Fibroblast of lung (primary cell): ENCODE data around the gene SSR2.
"Not testable (repeated sequence)": the region's sequence is repeated elsewhere in the genome, so short reads cannot be mapped to it uniquely, and the experiment has no call there.

Source experiments
- EZH2 ChIP-seq: IDR thresholded peaks from 2 replicates; pipeline ENCODE4 v1.5.1; 2012; ENCODE audit warnings: low read length, control low read depth, mild to moderate bottlenecking; ENCODE audit errors: missing control alignments
- TF ChIP-seq, protein P1 (sequence below), 2 donors: IDR thresholded peaks in 1 of 2; conservative IDR thresholded peaks in 1 of 2; 1 replicate in 1 of 2; 2 replicates in 1 of 2; pipeline ENCODE4 v1.5.1; 2011 to 2012; ENCODE audit warnings: low read length in 2 of 2, control low read depth in 1 of 2, inconsistent platforms in 1 of 2, low read depth in 1 of 2, mild to moderate bottlenecking in 1 of 2

GRCh38 chr1:156034991-156035390, 14.2 kb upstream of the SSR2 start:
- TF ChIP-seq, protein P1, sequence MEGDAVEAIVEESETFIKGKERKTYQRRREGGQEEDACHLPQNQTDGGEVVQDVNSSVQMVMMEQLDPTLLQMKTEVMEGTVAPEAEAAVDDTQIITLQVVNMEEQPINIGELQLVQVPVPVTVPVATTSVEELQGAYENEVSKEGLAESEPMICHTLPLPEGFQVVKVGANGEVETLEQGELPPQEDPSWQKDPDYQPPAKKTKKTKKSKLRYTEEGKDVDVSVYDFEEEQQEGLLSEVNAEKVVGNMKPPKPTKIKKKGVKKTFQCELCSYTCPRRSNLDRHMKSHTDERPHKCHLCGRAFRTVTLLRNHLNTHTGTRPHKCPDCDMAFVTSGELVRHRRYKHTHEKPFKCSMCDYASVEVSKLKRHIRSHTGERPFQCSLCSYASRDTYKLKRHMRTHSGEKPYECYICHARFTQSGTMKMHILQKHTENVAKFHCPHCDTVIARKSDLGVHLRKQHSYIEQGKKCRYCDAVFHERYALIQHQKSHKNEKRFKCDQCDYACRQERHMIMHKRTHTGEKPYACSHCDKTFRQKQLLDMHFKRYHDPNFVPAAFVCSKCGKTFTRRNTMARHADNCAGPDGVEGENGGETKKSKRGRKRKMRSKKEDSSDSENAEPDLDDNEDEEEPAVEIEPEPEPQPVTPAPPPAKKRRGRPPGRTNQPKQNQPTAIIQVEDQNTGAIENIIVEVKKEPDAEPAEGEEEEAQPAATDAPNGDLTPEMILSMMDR (conservative IDR thresholded peaks at IDR 0.05 in 1 of 2, IDR thresholded peaks at IDR 0.05 in 1 of 2; ENCODE audit: low read depth in 1 of 2, low read length in 2 of 2): not testable (repeated sequence)
- not testable (repeated sequence) for TF ChIP-seq EZH2
